GM21526 (cell line): ENCODE results near the gene ICA1.
"Not testable (repeated sequence)": the region's sequence is repeated elsewhere in the genome, so short reads cannot be mapped to it uniquely, and the experiment has no call there.

ENCODE experiments used
- ATAC-seq: cut with Tn5 transposase; IDR thresholded peaks from one replicate; pipeline ENCODE4 v1.9.1; 2021; ENCODE audit warnings: moderate library complexity; ENCODE audit not compliant: unreplicated experiment, low FRiP score

Gene ICA1

DNA sequence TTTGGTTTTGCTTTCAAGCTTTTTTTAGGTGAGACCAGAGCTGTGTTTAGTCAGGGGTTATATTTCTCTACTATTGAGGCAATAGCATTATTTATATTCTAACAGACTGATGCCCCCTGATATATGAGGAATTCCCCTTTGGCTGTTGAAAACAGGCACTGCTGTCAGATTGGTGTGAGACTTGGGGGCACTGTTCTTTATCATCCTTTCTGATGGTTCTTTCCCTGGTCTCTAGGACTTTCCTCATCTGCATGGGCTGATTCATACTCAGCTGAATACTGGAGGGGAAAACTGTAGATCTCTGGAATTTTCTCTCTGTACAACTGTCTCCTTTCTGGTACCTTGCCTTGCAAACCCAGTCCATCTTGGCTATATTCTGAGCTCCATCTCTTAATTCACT, 10.0 kb upstream of the ICA1 start:
- no peak for ATAC-seq

DNA sequence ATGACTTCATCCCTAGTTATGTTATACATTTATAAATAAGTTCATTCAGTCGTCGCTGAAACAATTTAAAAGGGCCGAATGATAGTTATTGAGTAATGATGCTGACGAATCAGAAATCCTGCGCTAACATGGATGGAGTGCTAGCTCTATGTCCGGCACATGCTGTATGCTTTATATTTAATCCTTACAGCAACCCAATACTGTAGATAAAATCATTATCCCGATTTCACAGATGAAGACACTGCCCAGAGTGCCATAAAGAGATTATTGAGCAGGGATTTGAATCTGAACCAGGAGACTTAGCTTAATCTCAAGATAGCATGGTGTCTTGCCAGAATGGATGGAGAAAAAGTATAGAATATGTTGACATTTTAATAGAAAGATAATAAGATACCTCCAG, 1.1 kb upstream of the ICA1 start:
- ATAC-seq, result no peak

DNA sequence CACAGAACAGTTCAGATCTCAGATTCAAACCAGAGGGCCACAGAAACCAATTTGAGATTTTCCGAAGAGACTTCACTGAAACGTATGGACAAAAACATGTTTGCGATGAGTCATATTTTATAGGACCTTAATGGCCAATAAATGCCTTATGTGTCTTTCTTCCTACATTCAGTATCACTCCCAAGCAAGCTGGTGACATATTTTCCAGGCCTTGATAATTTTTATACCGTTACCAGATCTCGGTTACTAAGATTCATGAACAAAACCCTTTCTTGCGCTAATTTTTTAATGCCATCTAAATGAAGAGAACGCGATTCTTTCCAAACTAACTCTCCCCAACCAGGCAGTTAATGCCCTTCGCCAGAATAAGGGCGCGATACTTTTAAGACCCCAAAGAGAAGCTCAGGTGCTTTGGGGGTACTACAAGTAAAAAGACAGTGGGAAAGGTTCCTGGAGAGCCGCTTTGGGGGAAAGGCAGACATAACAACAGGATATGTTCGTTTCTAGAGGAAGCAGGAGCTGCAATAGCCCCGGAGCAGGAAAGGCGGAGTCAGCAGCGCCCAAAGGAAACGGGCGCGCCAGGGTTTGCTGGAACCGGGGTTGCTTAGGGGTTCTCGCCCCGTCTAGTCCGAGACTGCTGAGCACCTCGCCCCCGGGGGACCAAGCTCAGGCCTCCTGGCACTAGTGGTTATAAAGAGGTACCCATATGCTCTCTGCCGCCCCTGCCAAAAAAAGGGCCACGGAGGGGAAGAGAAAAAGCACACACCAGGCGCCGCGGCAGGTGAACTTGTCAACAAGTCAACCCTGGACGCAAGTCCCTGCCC, 884 bp downstream of the ICA1 start:
- peak; percentile 25 for ATAC-seq

DNA sequence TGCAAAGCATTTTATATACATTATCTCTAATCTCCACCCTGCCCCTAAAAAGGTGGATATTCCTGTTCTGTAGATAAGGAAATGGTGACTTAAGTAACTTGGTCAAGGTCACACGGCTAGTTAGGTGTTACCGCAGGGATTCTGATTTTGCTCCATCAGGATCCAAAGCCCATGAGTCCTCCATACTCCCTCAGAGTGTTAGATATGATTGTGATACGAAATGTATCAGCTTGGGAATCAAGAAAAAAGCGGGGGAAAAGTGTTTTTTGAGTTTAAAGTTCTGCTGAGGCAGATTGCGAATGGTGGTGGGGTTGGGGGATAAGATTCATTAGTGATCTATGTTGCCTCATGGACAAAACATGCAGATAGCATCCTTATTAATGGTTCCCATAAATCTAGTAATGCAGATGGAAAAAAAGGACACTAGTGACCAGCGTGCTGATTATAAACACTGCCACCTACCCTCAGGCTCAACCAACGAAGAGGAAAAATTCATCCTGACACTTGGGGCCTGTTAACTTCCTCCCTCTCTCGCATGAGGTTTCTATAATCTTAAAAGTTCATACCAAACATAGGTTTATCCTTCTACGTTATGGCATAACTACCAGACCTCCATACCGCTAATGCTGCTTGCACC, 2.3 kb downstream of the ICA1 start:
- no peak for ATAC-seq

DNA sequence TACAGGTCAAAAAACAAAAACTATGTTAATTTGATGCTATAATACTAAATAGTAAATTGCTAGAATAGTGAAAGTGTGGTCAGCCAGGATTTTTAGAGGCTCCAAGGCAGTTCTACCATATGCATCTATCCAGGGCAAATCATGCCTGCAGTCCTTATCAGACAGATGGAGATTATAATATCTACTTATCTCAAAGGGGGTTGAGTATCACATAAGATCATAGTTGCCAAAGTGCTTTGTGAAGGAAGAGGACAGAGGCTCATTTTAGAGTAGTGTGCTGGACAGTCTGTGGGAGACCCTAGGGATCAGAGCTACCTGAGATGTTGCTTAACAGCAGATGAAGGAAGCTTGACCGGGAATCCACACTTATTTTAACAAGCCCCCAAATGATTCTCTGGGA, 3.2 kb downstream of the ICA1 start:
- no peak for ATAC-seq

DNA sequence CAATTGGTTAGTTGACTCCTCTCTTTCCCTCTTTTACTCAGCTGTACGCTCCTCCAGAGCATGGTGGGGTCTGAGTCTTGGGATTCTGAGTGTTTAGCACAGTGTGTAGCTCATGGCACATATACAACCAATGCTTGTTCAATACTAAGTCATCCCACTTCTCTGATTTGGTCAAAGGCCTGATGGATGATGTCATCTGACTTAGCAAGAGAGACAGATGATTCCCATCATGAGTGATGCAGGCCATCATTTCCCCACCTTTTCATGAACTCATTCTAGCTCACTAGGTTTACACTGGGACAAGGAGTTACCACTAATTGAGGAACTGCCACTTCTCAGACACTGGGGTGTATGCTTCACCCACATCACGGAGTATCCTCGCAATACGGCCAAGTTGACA, 3.8 kb downstream of the ICA1 start:
- ATAC-seq, result no peak

DNA sequence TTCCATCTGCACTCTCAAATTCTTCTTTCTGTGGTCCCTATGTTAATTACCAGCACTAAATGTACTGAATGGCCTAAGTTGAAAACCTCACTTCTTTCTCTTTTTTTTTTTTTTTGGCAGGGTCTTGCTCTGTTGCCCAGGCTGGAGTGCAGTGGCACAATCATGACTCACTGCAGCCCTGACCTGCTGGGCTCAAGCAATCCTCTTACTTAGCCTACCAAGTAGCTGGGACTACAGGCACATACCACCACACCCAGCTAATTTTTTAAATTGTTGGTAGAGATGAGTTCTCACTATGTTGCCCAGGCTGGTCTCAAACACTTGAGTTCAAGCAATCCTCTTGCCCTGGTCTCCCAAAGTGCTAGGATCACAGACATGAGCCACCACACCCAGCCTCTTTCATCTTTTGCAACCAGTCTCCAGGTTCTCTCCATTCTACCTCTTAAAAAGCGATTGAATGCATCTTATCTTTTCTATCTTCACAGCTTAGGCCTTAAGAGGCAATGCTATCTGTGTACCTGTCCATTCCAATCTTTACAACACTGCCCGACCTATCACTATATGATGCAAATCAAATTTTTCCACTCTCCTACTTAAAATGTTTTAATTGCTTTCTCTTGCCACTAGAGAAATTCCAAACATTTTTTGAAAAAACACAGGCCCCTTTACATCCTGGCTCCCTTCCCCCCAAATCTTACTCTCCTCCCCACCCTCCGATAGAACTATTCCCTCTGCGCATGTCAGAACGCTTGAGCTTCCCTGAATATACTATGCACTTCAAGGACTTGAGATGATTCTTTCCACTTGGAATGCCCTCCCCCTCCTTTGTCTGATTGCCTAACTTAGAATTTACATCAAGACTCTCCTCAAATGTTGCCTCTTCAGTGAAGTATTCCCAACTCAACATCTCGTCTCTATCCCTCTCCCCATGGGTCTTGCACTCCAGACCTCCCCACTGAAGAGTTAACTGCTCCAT, 6.0 kb downstream of the ICA1 start:
- ATAC-seq, result no peak

DNA sequence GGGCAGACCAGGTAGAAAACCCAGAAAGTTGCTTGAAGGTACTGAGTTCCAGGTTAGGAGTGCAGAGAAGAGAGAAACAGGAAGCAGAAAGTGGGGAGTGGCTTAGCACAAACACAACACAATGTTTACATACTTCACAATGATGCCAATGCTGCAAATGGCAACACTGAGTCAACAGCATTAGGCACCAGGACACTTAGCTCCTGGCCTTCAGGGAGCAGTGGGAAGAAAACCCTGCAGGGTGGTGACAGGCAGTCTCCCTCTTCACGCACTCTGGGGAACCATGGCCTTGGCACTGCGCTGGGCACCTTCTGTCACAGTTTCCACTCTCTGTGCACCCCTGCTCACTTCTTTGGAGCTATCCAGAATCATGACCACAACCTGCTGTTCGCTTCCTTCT, 7.3 kb downstream of the ICA1 start:
- no peak for ATAC-seq

DNA sequence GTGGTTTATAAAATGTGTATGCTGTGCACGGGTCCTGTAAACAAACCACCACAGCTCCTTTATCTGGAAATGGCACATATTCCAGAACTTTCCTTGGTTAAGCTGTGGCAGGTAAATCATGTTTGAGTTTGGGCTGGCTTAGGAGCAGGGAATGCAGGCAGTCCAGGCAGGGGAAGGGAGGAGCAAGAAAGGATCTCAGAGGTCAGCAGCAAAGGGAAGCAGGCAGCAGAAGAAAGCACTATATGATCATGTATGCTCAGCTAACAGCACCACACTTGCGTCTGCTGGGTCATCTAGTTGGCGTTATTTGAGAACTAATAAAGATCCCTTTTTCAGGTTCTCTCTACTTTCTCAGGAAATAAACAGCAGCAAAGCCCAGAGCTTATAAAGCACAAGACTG, 7.8 kb downstream of the ICA1 start:
- ATAC-seq, result no peak

DNA sequence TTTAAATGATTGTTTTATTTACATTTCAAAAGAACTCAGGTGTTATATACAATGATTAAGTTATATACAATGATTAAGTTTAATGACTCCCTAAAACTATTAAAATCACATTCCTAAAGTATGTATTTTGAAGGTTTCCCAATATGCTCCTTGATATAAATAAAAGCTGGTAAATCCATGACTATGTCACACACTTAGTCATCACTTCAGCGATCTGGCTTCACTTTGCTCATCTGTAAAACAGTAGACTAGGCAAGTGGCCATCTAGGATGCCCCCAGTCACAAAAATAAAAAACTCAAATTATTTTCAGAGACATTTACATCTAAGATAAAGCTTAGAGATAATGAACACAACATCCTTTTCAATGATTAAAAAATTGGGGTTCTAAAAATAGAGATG, 10.8 kb downstream of the ICA1 start:
- ATAC-seq, result no peak

DNA sequence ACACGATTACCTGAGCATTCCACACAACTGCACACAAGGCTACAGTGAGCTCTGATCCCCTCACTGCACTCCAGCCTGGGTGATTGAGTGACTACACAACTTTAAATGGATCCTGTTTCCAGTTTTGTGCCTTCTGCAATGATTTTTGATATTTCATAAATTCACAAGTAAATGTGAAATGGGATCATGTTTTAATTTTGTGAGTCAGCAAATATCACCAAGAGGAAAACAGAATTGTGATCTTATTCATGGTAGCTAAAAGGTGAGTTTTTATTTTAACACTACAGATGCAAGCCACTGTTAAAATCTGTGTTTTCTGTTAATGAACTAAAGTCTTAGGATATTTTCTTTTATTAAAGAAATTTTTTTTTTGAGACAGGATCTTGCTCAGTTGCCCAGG, 11.4 kb downstream of the ICA1 start:
- ATAC-seq, result no peak

DNA sequence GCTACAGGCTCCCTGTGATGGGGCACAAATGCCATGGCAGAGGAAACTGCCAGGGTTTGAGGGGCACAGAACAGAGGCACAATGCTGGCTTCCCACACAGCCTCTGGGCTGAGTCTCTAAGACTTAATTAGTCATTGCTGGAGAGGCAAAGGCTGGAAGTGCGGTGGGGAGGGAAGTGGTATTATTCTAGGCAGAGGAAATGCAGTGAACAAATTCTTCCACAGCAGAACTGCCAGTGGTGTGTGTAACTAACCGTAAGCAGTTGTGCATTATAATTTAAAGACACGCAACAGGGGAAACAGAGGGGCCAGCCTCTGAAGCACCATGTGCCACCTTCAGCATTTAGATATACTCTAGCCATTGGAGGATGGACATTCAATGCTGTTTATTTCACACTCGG, 12.8 kb downstream of the ICA1 start:
- ATAC-seq, result no peak

DNA sequence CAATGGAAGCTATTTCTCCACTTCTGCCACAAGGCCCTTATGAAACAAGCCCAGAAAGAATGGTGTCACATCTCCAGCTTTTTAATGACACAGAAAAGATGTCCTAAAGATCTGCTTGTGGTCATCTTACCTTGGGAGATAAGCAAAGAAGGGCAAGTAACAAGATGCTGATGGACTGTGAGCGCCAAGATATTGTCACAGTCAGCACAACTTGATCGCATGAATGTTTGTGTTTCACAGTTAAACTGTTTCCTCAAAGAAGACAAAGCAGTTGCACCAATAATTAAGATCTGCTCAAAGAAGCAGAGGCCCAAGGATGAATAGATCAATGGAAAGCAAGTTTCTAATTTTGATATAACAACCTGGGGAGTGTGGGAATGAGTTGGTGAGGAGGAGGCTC, 15.9 kb downstream of the ICA1 start:
- ATAC-seq, result no peak

DNA sequence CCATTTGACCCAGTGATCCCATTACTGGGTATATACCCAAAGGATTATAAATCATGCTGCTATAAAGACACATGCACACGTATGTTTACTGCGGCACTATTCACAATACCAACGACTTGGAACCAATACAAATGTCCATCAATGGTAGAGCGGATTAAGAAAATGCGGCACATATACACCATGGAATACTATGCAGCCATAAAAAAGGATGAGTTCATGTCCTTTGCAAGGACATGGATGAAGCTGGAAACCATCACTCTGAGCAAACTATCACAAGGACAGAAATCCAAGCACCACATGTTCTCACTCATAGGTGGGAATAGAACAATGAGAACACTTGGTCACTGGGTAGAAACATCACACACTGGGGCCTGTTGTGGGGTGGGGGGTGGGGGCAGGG, 16.9 kb downstream of the ICA1 start:
- ATAC-seq, result not testable (repeated sequence)

DNA sequence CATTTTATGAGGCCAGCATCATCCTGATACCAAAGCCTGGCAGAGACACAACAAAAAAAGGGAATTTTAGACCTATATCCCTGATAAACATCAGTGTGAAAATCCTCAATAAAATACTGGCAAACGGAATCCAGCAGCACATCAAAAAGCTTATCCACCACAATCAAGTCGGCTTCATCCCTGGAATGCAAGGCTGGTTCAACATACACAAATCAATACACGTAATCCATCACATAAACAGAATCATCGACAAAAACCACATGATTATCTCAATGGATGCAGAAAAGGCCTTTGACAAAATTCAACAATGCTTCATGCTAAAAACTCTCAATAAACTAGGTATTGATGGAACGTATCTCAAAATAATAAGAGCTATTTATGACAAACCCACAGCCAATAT, 18.9 kb downstream of the ICA1 start:
- ATAC-seq, result not testable (repeated sequence)

DNA sequence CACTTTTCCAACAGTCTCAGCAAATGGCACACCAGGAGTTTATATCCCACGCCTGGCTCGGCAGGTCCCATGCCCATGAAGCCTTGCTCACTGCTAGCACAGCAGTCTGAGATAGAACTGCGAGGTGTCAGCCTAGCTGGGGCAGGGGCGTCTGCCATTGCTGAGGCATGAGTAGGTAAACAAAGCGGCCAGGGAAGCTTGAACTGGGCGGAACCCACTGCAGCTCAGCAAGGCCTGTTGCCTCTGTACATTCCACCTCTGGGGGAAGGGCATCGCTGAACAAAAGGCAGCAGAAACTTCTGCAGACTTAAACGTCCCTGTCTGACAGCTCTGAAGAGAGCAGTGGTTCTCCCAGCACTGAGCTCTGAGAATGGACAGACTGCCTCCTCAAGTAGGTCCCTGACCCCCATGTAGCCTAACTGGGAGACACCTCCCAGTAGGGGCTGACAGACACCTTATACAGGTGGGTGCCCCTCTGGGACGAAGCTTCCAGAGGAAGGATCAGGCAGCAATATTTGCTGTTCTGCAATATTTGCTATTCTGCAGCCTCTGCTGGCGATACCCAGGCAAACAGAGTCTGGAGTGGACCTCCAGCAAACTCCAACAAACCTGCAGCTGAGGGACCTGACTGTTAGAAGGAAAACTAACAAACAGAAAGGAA, 22.1 kb downstream of the ICA1 start:
- ATAC-seq, result not testable (repeated sequence)

DNA sequence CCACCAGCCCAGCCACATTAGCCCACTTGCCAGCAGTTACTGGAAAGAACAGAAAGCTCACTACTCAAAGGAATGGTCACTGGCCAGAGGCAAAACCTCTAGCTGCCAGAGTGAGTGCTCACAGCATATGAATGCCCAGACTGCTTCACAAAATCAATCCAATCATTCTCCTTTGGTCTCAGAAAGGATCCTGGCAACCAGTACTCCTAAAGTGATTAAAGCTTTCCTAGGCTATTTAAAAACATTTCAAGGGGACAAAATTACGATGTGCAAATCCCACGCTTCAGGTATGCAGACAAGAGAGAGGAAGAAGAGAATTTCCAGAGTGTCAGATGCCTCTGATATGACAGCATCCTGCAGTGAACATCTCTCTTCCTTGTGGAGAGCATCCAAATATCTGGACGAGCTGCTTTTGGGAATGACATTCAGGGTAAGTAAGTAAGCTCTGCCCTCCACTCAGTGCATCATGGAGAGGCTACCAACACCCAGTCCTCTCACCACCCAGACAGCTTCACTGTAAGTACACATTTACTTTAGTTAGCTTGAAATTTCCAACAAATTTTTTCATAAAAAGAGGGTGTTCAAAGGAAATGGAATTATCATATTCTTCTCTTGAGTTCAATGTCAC, 25.1 kb downstream of the ICA1 start:
- ATAC-seq, result no peak

DNA sequence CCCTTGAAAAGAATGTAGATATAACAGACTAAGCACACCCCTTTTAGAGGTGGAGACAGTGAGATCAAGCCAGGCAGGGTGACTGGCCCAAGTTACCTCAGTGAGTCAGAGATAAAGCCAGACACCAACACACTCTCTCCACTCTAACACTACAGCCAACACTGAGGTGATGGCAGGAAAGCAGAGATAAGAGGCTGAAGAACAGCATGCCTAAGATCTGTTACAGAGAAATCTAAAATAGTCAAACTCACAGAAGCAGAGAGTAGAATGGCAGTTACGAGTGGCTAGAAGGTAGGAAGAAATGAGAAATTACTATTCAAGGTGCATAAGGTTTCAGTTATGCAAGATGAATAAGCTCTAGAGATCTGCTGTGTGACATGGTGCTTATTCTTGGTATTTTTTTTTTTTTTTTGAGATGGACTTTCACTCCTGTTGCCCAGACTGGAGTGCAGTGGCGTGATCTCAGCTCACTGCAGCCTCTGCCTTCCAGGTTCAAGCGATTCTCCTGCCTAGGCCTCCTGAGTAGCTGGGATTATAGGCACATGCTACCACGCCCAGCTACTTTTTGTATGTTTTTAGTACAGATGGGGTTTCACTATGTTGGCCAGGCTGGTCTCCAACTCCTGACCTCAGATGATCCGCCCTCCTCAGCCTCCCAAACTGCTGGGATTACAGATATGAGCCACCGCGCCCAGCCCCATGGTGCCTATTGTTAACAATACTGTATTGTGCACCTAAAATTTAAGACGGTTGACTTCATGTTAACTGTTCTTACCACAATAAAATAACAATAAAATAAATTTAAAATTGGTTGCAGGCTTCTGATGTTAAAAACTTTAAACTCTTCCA, 28.7 kb downstream of the ICA1 start:
- ATAC-seq, result peak; percentile 73

DNA sequence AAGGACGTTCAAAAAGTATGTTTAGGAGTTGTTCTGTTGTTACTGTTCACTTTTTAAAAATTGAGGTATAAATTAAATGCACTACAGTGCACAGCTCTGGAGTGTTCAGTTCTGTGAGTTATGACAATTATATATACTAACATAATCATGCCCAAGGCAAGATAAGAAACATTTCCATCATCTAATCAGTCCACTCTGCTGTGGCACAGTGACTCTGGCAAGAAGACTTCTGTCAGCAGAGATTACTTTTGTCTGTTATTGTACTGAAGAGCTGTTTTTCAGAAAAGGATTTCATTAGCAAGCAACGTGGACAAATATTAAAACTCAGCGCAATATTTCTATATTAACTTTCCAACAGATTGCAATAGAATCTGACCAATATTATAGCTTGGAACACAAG, 32.0 kb downstream of the ICA1 start:
- no peak for ATAC-seq
